HG03103 (cell line): ENCODE results near the gene PGAP3.

Experiments
- ATAC-seq: cut with Tn5 transposase; IDR thresholded peaks from one replicate; pipeline ENCODE4 v1.9.1; 2021; ENCODE audit warnings: low read depth; ENCODE audit not compliant: unreplicated experiment

The PGAP3 gene

GRCh38 chr17:39673335-39674081 lies 14.3 kb downstream of the PGAP3 start:
- no peak for ATAC-seq

- ATAC-seq, result no peak
Observed at GRCh38 chr17:39672522-39673334, 15.1 kb downstream of the PGAP3 start.

- ATAC-seq, result no peak
Observed at GRCh38 chr17:39671651-39672521, 16.0 kb downstream of the PGAP3 start.

- no peak for ATAC-seq
Observed at GRCh38 chr17:39670746-39671145, 17.1 kb downstream of the PGAP3 start.

GRCh38 chr17:39669897-39670735 lies 17.7 kb downstream of the PGAP3 start:
- no peak for ATAC-seq

- no peak for ATAC-seq
Observed at GRCh38 chr17:39667945-39668924, 19.6 kb downstream of the PGAP3 start, which contains the start of gene PNMT. PNMT (plus strand) TSS chr17:39668453; CDS start chr17:39668476, 23 bp downstream.

GRCh38 chr17:39667262-39667944 lies 20.5 kb downstream of the PGAP3 start:
- ATAC-seq, result no peak

GRCh38 chr17:39666601-39667261 lies 21.1 kb downstream of the PGAP3 start:
- no peak for ATAC-seq

- no peak for ATAC-seq
Observed at GRCh38 chr17:39666231-39666600, 21.6 kb downstream of the PGAP3 start.

GRCh38 chr17:39665642-39666224 lies 22.1 kb downstream of the PGAP3 start:
- no peak for ATAC-seq

GRCh38 chr17:39664581-39665561 lies 23.0 kb downstream of the PGAP3 start, which contains the start of gene TCAP:
TCAP (plus strand) TSS chr17:39665349; CDS start chr17:39665360, 11 bp downstream.
- ATAC-seq, result no peak

GRCh38 chr17:39663688-39664580 lies 23.9 kb downstream of the PGAP3 start:
- no peak for ATAC-seq

GRCh38 chr17:39663340-39663687 lies 24.5 kb downstream of the PGAP3 start:
- no peak for ATAC-seq

GRCh38 chr17:39662551-39663339 lies 25.1 kb downstream of the PGAP3 start:
- no peak for ATAC-seq
